ENCODE data around the gene CDKN2D.

Gene CDKN2D

GRCh38 chr19:10523135-10523636 is 45.6 kb downstream of the CDKN2D start:
- no peak overlapping the region for H3K27ac ChIP-seq
- TF ChIP-seq CTCF (conservative IDR thresholded peaks at IDR 0.05) = no peak
- no peak for TF ChIP-seq ZFX (IDR thresholded peaks at IDR 0.05)

GRCh38 chr19:10521461-10522171 is 47.2 kb downstream of the CDKN2D start:
- no peak overlapping the region for H3K27ac ChIP-seq
- TF ChIP-seq ZFX (IDR thresholded peaks at IDR 0.05) = no peak
- TF ChIP-seq CTCF (conservative IDR thresholded peaks at IDR 0.05) = no peak

- no peak for TF ChIP-seq CTCF (conservative IDR thresholded peaks at IDR 0.05)
- TF ChIP-seq ZFX (IDR thresholded peaks at IDR 0.05) = no peak
- no peak overlapping the region for H3K27ac ChIP-seq
These were observed 48.0 kb downstream of the CDKN2D start for GRCh38 chr19:10520652-10521318.

GRCh38 chr19:10519421-10519820 is 49.4 kb downstream of the CDKN2D start:
- H3K27ac ChIP-seq = no peak overlapping the region
- TF ChIP-seq CTCF (conservative IDR thresholded peaks at IDR 0.05) = no peak
- TF ChIP-seq ZFX (IDR thresholded peaks at IDR 0.05) = no peak

GRCh38 chr19:10518444-10519361 is 50.1 kb downstream of the CDKN2D start:
- TF ChIP-seq ZFX (IDR thresholded peaks at IDR 0.05) (no peak), CTCF (conservative IDR thresholded peaks at IDR 0.05) (no peak)
- H3K27ac ChIP-seq = no peak overlapping the region

- H3K27ac ChIP-seq = no peak overlapping the region
- TF ChIP-seq ZFX (IDR thresholded peaks at IDR 0.05) (no peak), CTCF (conservative IDR thresholded peaks at IDR 0.05) (no peak)
These were observed 50.9 kb downstream of the CDKN2D start for GRCh38 chr19:10517760-10518443.
